Putamen (tissue), 1 donor: ENCODE results near the gene SLC35B1.
A peak's percentile ranks its signal among the peaks of the same experiment; 100 is the strongest.

ENCODE experiments used
- DNase-seq: peaks from one replicate; pipeline ENCODE4 v3.0.0-alpha.2; 2016; ENCODE audit warnings: low spot score

The SLC35B1 gene, protein sequence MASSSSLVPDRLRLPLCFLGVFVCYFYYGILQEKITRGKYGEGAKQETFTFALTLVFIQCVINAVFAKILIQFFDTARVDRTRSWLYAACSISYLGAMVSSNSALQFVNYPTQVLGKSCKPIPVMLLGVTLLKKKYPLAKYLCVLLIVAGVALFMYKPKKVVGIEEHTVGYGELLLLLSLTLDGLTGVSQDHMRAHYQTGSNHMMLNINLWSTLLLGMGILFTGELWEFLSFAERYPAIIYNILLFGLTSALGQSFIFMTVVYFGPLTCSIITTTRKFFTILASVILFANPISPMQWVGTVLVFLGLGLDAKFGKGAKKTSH

DNA sequence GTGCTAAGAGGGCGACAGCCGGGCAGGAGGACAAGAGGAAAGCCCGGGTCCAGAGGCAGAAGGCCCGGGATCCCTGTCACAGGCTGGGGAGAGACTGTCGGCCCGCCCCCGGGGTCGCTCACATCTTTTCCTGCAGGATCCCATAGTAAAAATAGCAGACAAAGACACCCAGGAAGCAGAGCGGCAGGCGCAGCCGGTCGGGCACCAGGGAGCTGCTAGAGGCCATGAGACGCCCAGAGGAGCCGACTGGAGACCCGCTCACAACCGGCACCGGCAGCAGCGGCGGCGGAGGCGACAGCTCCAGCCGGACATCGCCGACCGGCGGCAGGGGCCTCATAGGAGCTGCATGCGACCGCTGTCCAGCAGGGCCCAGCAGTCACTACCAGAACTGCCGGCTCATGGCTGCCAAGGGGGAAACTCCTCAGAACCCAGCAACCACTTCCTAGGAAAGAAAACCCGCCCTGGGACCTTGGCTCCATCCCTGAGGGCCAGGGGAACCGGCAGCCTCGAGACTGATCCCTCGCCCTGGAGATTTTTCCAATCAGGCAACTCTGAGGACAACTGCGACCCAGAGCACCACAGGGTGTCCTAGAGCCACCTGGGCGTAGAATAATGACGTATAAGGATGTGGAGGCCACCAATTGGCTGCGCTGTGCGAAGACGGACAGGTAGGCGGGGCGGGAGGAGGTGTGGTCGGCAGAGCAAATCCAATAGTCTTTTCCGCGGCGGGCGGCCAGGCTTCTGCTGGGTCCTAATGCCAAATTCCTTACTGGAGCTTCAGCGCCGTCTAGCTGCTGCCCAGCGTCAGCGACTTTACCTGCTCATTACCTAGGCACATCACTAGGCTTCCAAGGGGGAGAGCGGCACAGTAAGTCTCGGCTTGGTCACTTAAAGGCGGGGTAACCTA, at the start of gene SLC35B1:
Gene SLC35B1, minus strand, starts transcription at position 357 of the 907 bp plus-strand sequence. Its CDS starts 131 bp downstream, at position 226.
- DNase-seq = peak; percentile 99

DNA sequence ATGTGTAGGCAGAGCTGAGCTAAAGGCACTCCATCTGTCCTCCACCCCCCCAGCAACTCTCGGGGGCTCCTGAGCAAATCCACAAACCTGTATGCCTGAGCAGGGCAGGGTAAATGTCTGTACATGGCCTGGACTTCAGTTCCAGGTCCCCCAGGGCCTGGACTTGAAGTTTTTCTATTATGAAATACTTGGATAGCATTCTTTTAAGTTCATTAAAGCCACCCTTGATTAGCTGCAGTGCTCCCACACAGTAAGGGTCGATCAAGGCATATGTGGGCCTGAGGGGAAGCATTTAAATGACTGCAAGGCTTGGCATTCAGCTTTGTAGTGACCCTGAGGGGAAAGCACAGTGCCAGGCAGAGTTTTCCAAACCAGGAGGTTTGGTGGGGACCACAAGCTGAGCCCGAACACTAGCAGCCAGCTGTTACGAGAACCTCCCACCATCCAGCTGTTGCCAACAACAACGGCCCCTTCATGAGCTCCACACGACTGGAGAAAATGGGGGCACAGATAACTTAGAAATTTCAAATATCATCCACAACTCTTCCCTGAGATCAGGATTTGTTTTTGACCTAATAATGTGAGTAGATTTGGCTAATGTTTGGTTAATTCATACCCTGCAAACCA, 49.5 kb upstream of the SLC35B1 start:
- DNase-seq = no peak

DNA sequence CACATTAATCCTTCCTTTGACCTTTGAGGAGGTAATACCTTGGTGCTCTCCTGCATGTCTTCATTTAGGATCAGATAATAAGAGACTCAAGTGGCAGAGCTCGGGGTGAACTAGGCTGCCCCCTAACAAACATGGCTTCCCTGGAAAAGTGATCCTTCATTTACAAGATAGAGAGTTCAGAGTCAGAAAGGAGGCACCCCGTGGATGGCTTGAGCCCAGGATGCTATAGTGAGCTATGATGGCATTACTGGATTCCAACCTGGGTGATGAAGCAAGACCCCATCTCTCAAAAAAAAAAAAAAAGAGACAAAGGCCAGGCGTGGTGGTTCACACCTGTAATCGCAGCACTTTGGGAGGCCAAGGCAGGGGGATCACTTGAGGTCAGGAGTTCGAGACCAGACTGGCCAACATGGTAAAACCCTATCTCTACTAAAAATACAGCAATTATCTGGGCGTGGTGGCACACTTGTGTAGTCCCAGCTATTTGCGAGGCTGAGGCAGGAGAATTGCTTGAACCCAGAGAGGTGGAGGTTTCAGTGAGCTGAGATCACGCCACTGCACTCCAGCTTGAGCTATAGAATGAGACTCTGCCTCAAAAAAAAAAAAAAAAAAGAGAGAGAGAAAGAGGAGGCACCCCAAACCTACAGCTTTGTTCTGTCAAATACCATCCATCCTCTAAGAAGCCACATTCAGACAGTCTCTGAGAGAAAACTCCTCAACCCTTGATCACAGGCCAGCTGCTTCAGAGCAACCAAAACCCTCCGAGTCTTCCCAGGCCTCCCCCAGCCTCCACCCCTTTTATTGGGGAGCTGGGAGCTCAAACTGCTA, 48.8 kb upstream of the SLC35B1 start:
- no peak for DNase-seq

DNA sequence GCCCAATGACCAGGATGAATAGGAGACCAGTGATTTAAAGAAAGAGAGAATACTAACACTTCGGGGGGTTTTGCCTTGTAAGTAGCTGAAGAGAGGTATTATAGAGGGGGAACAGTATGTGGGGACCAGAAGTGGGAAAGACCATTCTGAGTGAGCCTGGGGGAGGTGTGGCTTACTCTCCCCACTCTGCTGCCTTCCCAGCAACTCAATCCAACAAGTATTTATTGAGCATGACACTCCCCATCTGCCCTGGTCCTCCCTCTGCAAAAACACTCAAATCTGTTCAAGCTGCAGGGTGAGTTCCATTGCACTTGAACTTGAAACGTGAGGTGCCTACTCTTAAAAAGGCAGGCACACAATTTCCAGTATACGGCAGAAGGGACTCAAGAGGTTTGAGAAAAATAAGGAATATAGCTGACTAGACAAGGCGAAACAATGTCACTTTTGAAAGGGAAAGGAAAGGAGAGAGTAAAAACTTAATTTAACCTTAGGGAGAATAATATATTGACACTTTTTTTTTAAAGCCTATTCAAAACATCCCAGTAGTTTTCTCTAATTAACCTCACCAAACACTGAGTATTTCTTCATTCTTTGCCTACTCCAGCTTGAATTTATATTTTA, 48.0 kb upstream of the SLC35B1 start:
- DNase-seq = no peak

DNA sequence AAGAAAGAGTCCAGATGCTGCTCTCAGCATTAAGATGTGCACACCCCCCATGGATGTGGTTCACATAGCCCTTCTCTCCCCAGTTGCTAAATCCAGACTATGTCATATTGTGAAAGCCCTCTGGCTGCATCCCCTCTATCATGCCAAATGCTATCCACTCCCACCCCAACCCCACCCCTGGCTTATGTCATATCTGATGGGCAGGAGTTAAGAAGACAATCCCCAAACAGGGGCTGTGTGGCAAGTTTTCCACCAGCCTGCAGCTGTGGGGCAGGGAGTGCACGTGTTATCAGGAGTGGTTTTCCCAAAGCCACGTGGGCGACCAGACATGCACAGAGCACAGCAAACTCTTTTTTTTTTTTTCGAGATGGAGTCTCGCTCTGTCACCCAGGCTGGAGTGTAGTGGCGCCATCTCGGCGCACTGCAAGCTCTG, 46.2 kb upstream of the SLC35B1 start:
- DNase-seq = no peak

DNA sequence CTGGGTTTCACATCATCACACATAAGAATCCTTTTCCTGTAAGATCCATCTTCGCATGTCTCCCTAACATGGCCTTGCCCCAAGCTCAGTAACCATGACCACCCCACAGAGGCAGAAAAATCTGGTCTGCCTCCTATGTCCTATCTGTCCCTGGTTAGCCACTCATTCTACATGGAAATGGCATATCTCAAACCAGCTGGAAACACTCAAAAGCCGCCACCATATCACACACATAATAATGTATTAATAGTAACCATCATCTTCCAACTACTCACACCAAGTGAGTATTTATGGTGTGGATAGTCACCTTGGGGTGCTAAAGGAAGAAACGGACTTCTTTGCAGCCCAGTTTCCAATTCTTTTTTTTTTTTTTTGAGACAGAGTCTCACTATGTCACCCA, 44.7 kb upstream of the SLC35B1 start:
- no peak for DNase-seq

DNA sequence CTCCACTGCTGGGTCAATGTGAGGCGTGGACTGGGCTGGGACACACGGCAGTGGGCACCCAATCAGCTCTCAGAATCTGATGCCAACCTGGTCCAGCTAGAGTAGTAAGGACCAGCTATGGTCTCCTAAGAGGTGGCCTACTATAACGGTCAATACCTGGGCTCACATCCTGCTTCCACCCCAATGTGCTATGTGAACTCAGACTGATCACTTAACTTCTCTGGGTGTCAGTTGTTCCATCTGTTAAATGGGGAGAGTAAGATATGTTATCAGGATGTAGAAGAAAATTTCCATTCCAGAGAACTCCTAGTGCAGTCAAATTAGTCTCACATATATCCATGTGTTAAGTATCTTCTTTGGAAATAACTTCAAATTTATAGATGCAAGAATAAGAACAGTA, 42.0 kb upstream of the SLC35B1 start:
- DNase-seq = no peak

DNA sequence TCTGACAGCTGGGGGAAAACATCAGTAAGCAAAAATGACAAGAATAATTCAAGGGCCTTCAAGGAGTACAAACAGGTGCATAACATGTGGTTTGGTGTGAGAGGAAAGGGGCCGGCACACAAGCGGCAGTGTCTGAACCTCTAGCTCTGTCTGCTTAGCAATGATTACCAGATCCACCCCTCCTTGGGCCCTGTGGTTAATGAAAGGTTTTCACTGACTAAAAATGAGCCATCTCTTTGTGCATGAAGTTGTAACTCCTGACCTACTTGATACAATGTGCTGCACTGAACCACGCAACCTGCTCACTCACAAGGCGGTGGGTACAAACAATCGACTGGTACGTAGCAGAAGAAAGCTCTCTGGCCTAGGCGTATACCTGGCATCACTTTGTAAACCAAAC, 41.0 kb upstream of the SLC35B1 start:
- no peak for DNase-seq

DNA sequence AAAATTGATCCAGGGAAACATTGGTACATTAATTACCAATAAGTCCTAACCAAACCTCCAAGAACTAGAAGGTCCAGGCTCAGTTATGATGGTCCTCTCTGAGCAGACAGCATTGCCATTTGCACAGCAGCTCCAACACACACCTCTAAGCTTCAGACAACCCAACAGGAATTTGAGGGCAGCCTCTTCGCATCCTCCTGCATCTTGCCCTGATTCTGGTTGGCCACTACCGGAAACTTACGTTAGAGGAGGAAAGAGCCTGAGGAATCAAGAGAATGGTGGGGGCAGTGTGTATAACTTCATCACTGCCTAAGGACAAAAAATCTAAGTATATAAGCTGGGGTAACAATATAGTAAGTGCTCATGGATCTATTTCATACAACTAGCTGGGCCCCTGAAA, 40.5 kb upstream of the SLC35B1 start:
- no peak for DNase-seq

DNA sequence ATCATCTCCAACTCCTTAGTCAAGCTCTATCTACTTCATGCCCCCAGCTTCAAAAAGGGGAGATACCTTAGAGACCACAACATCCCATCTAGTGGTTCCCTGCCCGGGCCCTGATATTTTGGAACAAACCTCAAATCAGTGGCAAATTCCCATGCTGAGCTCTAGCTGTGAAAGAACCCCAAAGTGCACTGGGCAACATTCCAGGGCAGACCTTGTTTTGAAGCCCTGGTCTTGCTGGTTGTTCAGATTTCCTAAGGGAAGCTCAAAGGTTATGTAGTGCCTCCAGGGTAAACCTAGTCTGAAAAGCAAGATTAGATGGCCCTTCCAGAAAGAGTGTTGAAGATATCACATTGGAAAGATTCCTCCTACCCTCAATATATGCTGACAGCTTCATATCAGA, 39.9 kb upstream of the SLC35B1 start:
- DNase-seq = no peak

DNA sequence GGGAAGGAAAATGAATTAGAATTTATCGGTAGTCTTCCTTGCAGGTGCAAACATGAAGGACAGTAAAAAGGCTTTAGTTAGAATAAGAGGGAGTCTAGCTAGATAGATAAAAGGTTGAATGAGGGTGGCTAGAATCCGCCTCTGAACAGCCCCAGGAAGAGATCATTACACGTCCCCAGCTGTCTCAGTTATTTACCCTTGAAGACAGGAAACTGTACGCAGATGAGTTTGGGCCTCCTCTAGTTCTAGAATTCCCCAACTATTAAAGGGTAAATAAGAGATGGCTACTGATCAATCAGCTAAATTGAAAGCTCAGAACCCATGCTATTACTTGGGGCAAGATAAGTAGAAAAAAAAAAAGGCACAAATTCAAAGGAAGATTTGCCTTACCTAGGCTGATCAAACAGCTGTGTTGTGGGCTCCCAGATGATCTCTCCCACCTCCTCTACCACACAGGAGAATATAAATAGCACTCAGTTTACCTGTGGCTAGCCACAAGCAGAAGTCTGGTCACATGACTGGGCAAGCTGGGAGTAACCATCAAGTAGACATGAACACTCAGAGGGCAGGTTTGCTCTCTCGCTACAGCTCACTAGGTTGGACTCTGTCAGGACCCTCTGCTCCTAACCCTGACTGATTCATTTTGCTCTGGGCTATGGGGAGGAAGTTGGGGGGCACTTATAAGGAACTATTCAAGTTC, 39.2 kb upstream of the SLC35B1 start:
- no peak for DNase-seq

DNA sequence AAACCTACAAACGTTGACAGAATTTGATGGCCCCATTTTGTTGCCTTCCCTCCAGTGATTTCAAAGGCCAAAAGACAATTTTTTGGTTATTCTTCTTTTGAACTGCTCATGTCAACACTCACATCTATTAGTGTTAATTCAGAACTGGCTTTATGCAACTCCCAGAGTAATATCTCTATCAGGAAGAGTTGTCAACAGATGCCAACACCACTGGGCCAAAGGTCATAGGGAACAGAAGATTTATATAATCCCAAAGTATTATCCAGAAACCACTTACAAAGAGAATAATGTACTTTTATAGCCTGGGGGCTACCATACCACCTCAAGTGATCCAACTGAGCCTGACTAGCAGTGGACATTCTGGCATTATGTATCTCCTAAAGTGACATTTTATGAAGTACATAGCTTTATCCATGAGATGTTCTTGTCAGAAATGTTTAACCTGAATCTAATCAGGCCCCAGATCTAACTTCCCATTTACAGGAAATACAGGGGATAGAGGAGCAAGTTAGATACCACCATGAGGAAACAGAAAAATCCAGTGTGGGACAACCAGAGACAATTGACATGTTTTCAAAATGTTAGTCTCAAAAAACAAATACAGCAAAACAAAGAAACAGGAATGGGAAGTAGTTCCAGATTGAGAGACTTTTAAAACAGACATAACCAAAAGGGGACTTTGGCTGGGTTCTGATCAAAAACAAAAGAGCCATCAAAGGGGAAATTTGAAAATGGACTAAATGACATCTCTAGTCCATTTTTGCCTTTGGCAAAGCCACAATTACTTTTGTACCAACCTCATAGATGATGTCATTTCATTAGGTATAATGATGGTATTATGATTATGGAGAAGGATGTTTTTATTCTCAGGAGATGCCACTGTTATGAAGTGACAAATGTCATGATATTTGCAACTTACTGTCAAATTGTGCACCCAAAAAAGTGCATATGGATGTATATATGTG, 37.7 kb upstream of the SLC35B1 start:
- DNase-seq = no peak

DNA sequence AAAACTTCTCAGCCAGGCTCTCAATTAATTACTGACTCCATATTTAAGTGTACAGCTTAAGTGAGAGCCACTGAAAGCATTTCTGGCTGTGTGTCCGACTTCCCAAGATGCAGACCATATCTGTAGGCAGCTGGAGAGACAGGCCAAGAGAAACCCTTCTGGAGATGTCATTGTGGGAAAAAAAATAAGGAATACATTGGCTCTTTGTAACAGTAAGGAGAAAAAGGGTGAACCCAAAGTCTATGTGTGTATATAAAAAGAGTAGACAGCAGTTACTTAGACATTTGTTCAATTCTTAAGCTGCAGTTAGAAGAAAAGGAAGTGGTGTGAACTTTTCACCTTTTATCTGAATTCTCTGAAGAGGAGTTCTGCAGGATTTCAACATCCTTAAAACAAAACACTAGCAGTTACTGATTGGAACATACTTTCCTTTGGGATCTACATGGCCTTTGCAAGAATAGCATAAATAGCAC, 34.4 kb upstream of the SLC35B1 start:
- no peak for DNase-seq

DNA sequence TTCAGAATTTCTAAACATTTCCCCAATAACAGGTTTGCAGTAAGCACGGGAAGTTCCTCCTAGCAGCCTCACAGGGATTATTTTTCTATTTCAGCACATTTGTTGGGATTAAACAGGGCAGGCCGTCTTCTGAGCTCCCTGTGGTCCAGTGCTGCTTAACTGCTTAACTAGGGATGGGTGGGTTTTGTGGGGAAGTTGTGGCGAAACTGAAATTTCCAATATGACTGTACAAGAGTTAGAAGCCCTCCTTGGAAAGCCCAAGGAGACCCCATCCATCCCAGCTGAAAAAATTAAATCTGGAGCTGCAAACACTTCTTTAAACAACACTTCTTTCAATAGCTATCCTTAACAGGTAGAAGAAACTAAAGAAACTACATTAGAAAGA, 33.9 kb upstream of the SLC35B1 start:
- no peak for DNase-seq

DNA sequence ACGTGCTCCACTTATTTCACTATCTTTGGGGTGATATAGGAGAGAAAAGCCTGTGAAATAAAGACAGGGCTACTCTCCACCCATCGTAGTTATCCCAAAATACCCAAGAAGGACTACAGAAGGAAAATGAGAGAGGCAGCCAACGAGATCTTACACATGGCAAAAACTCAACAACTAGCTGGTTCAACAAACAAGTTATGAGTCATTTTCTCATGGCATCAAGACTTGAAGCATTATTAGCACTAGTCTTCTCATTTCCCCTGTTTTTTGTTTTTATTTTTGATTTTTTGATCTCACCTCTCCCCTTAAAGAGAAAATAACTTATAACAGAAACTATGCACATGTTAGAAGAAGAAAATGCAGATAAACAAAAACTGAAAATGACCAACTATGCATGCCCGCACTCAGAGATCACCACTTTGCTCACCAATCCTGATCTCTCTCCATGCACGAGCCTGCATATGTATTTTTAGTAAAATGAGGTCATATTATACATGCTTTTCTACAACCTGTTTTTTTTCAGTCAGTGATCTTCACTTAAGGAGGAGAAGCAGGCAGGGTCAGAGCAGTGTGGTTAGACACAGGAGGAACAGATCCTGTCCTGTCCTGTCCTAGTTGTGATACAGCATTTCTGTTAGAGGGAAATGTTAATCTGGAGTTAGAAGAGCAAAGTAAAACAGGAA, 33.4 kb upstream of the SLC35B1 start:
- no peak for DNase-seq

DNA sequence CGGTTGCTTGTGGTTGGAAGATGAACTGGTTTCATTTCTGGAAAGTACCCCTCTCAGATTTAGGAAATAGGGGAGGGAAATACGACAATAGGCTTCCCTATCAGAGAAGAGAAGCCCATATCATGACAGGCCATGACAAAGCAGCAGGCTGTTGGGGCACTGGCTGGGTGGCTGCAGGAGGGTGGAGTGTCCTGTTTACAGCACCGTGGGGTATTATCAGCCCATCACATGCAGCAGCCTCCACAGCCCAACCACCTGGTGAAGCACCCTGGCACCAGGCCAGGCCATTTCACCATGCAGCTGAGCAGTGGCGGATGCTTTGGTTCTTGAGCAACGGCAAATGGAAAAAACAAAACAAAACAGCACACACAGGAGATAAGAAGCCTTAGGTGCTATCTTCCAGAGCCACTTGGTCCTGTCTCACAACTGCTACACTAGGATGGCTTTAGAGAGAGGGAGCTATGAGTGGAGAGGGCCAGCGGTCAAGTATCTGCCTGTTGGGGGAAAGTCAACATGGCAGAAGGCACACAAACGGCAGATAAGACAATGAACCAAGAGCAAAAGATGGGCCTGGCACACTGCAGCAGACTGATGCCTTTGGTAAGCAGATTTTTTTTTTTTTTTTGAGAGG, 32.0 kb upstream of the SLC35B1 start:
- no peak for DNase-seq

DNA sequence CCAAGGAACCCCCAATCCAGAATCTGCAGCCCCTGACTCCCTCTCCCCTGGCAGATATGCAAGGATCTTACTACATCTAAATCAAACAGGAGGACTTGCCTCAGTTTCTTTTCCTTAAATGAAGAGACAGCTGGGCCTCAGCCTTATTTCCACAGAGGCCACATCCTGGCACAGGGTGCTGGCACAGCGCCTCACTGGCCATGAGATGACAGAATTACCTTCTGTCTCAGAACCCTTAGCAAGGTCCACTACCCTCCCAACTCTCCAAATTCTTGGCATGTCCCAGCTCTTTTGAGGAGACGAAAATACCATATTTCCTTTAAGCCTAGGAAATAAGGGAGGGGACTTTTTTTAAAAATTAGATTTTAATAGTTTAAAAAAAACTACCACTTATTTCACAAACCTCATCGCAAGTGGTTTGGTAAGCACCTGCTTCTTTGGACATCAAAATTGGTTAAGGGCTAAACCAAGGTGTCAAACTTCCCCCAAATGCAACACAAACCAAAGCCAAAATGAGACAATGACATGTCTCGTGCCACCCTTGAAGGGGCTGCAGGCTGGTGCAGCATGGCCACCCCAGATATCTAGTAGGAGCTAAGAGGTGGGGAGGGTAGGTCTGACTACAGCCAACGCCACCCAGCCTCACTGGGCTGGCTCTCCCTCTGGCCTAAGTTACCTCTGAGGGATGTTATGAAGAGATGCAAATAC, 30.8 kb upstream of the SLC35B1 start:
- DNase-seq = no peak
